K562 (cell line): Measurements from ENCODE around the gene PIK3C2B. TPM values are rescaled to one million over a fixed set of nuclear protein-coding genes. Genes with fewer than 3 reads are reported as not detected.

Experiments
- ATAC-seq: fragments of 200-7000 bp; cut with Tn5 transposase; 3 replicates; pipeline ENCODE4 v1.9.1; 2020; ENCODE audit warnings: moderate library complexity
- BruUV-seq: library from RNA; stranded (reverse); fragments of 400-500 nt; replicated peaks from 2 replicates; lab custom pipeline; 2021; lab: Mats Ljungman, UMichigan
- CTCF ChIA-PET: fragments of 300-600 bp; formaldehyde crosslinking; extraction: SDS; loops from one replicate; lab custom pipeline; 2021; ENCODE audit warnings: low intra/inter-chr PET ratio; lab: Yijun Ruan, JAX
- POLR2A ChIA-PET: fragments of 300-600, 350-650 bp; sonication (Branson Sonifier 250); formaldehyde crosslinking; extraction: SDS; loops from one replicate; lab custom pipeline; 2021; ENCODE audit warnings: antibody characterized with exemption, inconsistent platforms; lab: Yijun Ruan, JAX
- DNase-seq, 4 experiments: peaks; one replicate each; pipeline versions ENCODE4 v3.0.0 to v3.0.0-alpha.2; 2011 to 2018; ENCODE audit warnings: low spot score in 3 of 4, mixed read lengths in 3 of 4; ENCODE audit errors: extremely low read depth in 1 of 4
- FAIRE-seq: peaks from 2 replicates; lab custom pipeline; 2011; peaks lifted over from hg19 to GRCh38; lab: Jason Lieb, UNC
- H2AFZ ChIP-seq: 2 replicates; pipeline ENCODE4 v1.6.0; 2011; ENCODE audit warnings: low read depth, low read length, control low read depth, inconsistent platforms
- H3K27ac ChIP-seq: fragments of 200-600 bp; 3 replicates; pipeline ENCODE4 v1.8.0; 2011; ENCODE audit warnings: low read depth, mild to moderate bottlenecking, control low read depth, inconsistent platforms, low read length, moderate library complexity, mixed read lengths; ENCODE audit errors: extremely low read depth
- H3K27me3 ChIP-seq, 2 experiments: fragments of 300-600 bp in 1 of 2; 2 replicates in 1 of 2; 3 replicates in 1 of 2; pipeline versions ENCODE4 v1.6.0 to v1.8.0; 2011; ENCODE audit warnings: inconsistent platforms in 2 of 2, low read length in 2 of 2, mild to moderate bottlenecking in 1 of 2, mixed read lengths in 1 of 2, moderate library complexity in 1 of 2; ENCODE audit not compliant: control insufficient read depth in 2 of 2, insufficient read depth in 2 of 2
- H3K36me3 ChIP-seq: fragments of 300-600 bp; 3 replicates; pipeline ENCODE4 v1.8.0; 2011; ENCODE audit warnings: mild to moderate bottlenecking, low read length, inconsistent platforms; ENCODE audit not compliant: control insufficient read depth, insufficient read depth
- H3K4me1 ChIP-seq, 2 experiments: fragments of 200-600 bp in 1 of 2; replicated peaks in 1 of 2; 2 replicates in 1 of 2; 3 replicates in 1 of 2; pipeline versions ENCODE4 v1.5.1 to v1.8.0; 2011; ENCODE audit warnings: inconsistent platforms in 2 of 2, low read length in 2 of 2, mild to moderate bottlenecking in 1 of 2, mixed read lengths in 1 of 2, moderate library complexity in 1 of 2; ENCODE audit not compliant: control insufficient read depth in 2 of 2, insufficient read depth in 2 of 2
- H3K4me2 ChIP-seq: 2 replicates; pipeline ENCODE4 v1.6.1; 2011; ENCODE audit warnings: low read length, control low read depth, inconsistent platforms, mixed read lengths; ENCODE audit not compliant: insufficient read depth
- H3K4me3 ChIP-seq: fragments of 200-600 bp; sonication (generic), shearing (Covaris generic); 2 replicates; pipeline ENCODE4 v1.5.1; 2016; ENCODE audit warnings: control low read depth, inconsistent platforms
- H3K79me2 ChIP-seq: fragments of 200-600 bp; 3 replicates; pipeline ENCODE4 v1.8.0; 2011; ENCODE audit warnings: low read length, inconsistent platforms; ENCODE audit not compliant: control insufficient read depth, insufficient read depth
- H3K9ac ChIP-seq, 2 experiments: 2 replicates each; pipeline versions ENCODE4 v1.6.0 to v1.6.1; 2011; ENCODE audit warnings: low read depth in 2 of 2, low read length in 2 of 2, control low read depth in 1 of 2, inconsistent platforms in 1 of 2, mild to moderate bottlenecking in 1 of 2, mixed read lengths in 1 of 2; ENCODE audit not compliant: insufficient read depth in 1 of 2
- H3K9me1 ChIP-seq: one replicate; pipeline ENCODE4 v1.6.0; 2011; ENCODE audit warnings: inconsistent platforms, mild to moderate bottlenecking, low read length, moderate library complexity; ENCODE audit not compliant: control insufficient read depth, insufficient read depth
- H3K9me3 ChIP-seq: replicated peaks from 2 replicates; pipeline ENCODE4 v1.5.1; 2011; ENCODE audit warnings: low read depth, low read length, inconsistent platforms; ENCODE audit not compliant: control insufficient read depth, insufficient read depth
- H4K20me1 ChIP-seq: replicated peaks from 2 replicates; pipeline ENCODE4 v1.6.1; 2011; ENCODE audit warnings: low read length, inconsistent platforms, mixed read lengths; ENCODE audit not compliant: control insufficient read depth, insufficient read depth
- BCLAF1 ChIP-seq, 2 experiments: fragments of 450-650 bp in 1 of 2; IDR thresholded peaks; 2 replicates each; pipeline ENCODE4 v1.6.1; 2011 to 2017; ENCODE audit warnings: low read depth in 2 of 2, antibody characterized with exemption in 1 of 2, borderline replicate concordance in 1 of 2, low read length in 1 of 2, mild to moderate bottlenecking in 1 of 2, mixed read lengths in 1 of 2; ENCODE audit not compliant: control insufficient read depth in 1 of 2
- CTBP1 ChIP-seq: fragments of 450-650 bp; IDR thresholded peaks from 2 replicates; pipeline ENCODE4 v1.6.1; 2016; ENCODE audit warnings: borderline replicate concordance
- GTF2F1 ChIP-seq: IDR thresholded peaks from 2 replicates; pipeline ENCODE4 v1.6.1; 2011; ENCODE audit warnings: low read depth, low read length, improper control_type of control experiment
- HDAC2 ChIP-seq: fragments of 450-650 bp; IDR thresholded peaks from 2 replicates; pipeline ENCODE4 v1.6.1; 2016; ENCODE audit warnings: mild to moderate bottlenecking
- KLF1 ChIP-seq: fragments of 450-650 bp; IDR thresholded peaks from 2 replicates; pipeline ENCODE4 v1.6.1; 2016; ENCODE audit warnings: missing genetic modification characterization, missing compliant biosample characterization
- NFE2 ChIP-seq: IDR thresholded peaks from 2 replicates; pipeline ENCODE4 v1.6.1; 2014; ENCODE audit warnings: antibody characterized with exemption, low read depth
- TAF9B ChIP-seq: fragments of 450-650 bp; IDR thresholded peaks from 2 replicates; pipeline ENCODE4 v1.6.1; 2018; ENCODE audit warnings: mild to moderate bottlenecking; ENCODE audit not compliant: partially characterized antibody
- ZNF224 ChIP-seq: sonication (generic); formaldehyde crosslinking; IDR thresholded peaks from 2 replicates; pipeline ENCODE4 v1.8.0; 2022; ENCODE audit warnings: mild to moderate bottlenecking, missing genetic modification reagents
- ZNF431 ChIP-seq: sonication (generic); formaldehyde crosslinking; IDR thresholded peaks from 2 replicates; pipeline ENCODE4 v1.8.0; 2022; ENCODE audit warnings: mild to moderate bottlenecking, missing genetic modification reagents
- WGBS: fragments of 100-300 bp; shearing (Covaris generic); methylation state at CpG from one replicate; pipeline ENCODE4 v1.1.6; 2016; ENCODE audit warnings: low coverage, mixed read lengths; ENCODE audit not compliant: insufficient coverage; ENCODE audit errors: missing lambda C conversion rate; 5-methylcytosine and 5-hydroxymethylcytosine counted together
- in situ Hi-C: fragments of 300-500 bp; cut with MboI; formaldehyde crosslinking; loops from 4 replicates; pipeline ENCODE4 v1.15.0; 2018; ENCODE audit warnings: inconsistent platforms, mixed read lengths
- intact Hi-C: fragments of 100-400 bp; cut with micrococcal nuclease; formaldehyde crosslinking; loops from 2 replicates; pipeline ENCODE4 v1.14.2; 2022
- polyA plus RNA-seq, 8 experiments: library from polyadenylated mRNA; depleted of rRNA in 4 of 8; stranded (reverse) in 5 of 8; unstranded in 3 of 8; fragments of >200 nt; fragmentation: Nextera tagmentation in 2 of 8; fragmentation: Illumina TruSeq in 1 of 8; extraction: Ambion mirVana in 2 of 8; extraction: Trizol in 1 of 8; gene quantifications; 2 replicates each; pipeline versions ENCODE4 v1.2.1 to v1.2.3, GENCODE V29; 2011 to 2014; ENCODE audit warnings: inconsistent platforms in 1 of 8, missing spikeins in 1 of 8
- total RNA-seq, 7 experiments: library from RNA; depleted of rRNA in 6 of 7; stranded (reverse); fragments of >200 nt in 6 of 7; fragmentation: Illumina TruSeq in 2 of 7; extraction: Trizol in 2 of 7; gene quantifications; 2 replicates each; pipeline versions ENCODE4 v1.2.1 to v1.2.3, GENCODE V29; 2011 to 2021; ENCODE audit warnings: low replicate concordance in 1 of 7
- TF ChIP-seq, protein P1 (sequence below): fragments of 450-650 bp; IDR thresholded peaks from 2 replicates; pipeline ENCODE4 v1.6.1; 2018; ENCODE audit not compliant: partially characterized antibody
- TF ChIP-seq, protein P2 (sequence below), 2 experiments: fragments of 150-350 bp in 1 of 2; IDR thresholded peaks; 2 replicates each; pipeline ENCODE4 v1.6.1; 2012 to 2016; ENCODE audit warnings: low read depth in 2 of 2, low read length in 2 of 2, mild to moderate bottlenecking in 1 of 2, moderate library complexity in 1 of 2

PIK3C2B gene
- total and polyA plus RNA-seq, 9 of the 15 experiments (the other 6 are each of a cell fraction or from before 2014, with no cell fraction given), result 0.10 to 2.9 (median 0.72) TPM

DNA sequence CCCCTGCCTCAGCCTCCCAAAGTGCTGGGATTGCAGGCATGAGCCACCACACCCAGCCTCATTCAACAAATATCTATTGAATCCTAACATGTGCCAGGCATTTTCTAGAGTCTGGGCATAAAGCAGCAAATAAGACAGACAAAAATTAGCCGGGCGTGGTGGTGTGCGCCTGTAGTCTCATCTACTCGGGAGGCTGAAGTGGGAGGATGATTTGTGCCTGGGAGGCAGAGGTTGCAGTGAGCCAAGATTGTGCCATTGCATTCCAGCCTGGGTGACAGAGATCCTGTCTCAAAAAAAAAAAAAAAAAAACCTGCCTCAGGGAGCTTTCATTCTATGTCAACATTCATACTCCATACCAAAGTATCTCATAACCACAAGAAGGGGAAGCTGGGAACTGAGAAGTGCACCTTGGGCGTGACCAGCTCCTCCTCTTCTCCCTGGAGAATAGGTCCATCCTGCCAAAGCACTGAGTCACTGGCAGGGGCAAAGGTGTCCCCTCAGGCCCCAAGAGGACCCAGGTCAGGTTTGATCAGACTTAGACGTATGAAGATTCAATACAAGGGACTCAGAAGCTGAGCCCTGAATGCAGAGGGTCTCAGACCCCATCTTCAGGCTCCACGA, 46.2 kb downstream of the PIK3C2B start:
- in situ Hi-C loops, result loop anchor here (5.0 kb wide), 1 partner anchor 54 kb away; no protein-coding TSS in a partner anchor
- Histone ChIP-seq H3K9me3 (no peaks in the 10 kb centered on the region), H3K9ac (no peak overlapping the region), H2AFZ (no peak overlapping the region), H3K4me1 (peaks cover 0 to 4% of the 10 kb centered on the region in 2 experiments; a peak in 1 of 5 replicates), H3K36me3 (no peaks in the 10 kb centered on the region; the same call in 2 of the 3 replicates), H3K27me3 (peaks cover 17 to 53% of the 10 kb centered on the region in 2 experiments), H4K20me1 (0 out of 2 replicates have a peak, but pooled peaks cover 6% of the 10 kb centered on the region), H3K9me1 (no peaks in the 10 kb centered on the region), H3K79me2 (no peaks in the 10 kb centered on the region), H3K4me3 (no peak overlapping the region), H3K27ac (no peak overlapping the region), H3K4me2 (no peak overlapping the region)
- ChIA-PET POLR2A (interaction anchor here (0.5 to 1.5 kb wide), 8 partner anchors 10 to 545 kb away, joined by 3 to 5 read pairs (median 3); no protein-coding TSS in a partner anchor), CTCF (interaction anchor here (0.7 kb wide), 1 partner anchor 204 kb away, joined by 4 read pairs; no protein-coding TSS in a partner anchor)
- FAIRE-seq, result no peak
- intact Hi-C loops, result no loop called here
- no peak for ATAC-seq
- no peak for DNase-seq
- WGBS, result 8% methylated on average over 7 of the region's 7 CpGs
- BruUV-seq, result no TSS peak
- TF ChIP-seq TAF9B (no peak), ZNF431 (CRISPR knock-in tag) (no peak), GTF2F1 (no peak), BCLAF1 (IDR thresholded peaks at IDR 0.05; ENCODE audit: borderline replicate concordance in 1 of 2, control insufficient read depth in 1 of 2, low read depth in 2 of 2, low read length in 1 of 2) (no peak), KLF1 (tag) (no peak), NFE2 (no peak), ZNF224 (no peak), CTBP1 (0 out of 2 replicates have a peak, but pooled peaks have one; percentile 31), HDAC2 (no peak)
- TF ChIP-seq, protein P1, sequence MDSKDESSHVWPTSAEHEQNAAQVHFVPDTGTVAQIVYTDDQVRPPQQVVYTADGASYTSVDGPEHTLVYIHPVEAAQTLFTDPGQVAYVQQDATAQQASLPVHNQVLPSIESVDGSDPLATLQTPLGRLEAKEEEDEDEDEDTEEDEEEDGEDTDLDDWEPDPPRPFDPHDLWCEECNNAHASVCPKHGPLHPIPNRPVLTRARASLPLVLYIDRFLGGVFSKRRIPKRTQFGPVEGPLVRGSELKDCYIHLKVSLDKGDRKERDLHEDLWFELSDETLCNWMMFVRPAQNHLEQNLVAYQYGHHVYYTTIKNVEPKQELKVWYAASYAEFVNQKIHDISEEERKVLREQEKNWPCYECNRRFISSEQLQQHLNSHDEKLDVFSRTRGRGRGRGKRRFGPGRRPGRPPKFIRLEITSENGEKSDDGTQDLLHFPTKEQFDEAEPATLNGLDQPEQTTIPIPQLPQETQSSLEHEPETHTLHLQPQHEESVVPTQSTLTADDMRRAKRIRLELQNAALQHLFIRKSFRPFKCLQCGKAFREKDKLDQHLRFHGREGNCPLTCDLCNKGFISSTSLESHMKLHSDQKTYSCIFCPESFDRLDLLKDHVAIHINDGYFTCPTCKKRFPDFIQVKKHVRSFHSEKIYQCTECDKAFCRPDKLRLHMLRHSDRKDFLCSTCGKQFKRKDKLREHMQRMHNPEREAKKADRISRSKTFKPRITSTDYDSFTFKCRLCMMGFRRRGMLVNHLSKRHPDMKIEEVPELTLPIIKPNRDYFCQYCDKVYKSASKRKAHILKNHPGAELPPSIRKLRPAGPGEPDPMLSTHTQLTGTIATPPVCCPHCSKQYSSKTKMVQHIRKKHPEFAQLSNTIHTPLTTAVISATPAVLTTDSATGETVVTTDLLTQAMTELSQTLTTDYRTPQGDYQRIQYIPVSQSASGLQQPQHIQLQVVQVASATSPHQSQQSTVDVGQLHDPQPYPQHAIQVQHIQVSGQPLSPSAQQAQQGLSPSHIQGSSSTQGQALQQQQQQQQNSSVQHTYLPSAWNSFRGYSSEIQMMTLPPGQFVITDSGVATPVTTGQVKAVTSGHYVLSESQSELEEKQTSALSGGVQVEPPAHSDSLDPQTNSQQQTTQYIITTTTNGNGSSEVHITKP, result peak; percentile 42
- TF ChIP-seq, protein P2, sequence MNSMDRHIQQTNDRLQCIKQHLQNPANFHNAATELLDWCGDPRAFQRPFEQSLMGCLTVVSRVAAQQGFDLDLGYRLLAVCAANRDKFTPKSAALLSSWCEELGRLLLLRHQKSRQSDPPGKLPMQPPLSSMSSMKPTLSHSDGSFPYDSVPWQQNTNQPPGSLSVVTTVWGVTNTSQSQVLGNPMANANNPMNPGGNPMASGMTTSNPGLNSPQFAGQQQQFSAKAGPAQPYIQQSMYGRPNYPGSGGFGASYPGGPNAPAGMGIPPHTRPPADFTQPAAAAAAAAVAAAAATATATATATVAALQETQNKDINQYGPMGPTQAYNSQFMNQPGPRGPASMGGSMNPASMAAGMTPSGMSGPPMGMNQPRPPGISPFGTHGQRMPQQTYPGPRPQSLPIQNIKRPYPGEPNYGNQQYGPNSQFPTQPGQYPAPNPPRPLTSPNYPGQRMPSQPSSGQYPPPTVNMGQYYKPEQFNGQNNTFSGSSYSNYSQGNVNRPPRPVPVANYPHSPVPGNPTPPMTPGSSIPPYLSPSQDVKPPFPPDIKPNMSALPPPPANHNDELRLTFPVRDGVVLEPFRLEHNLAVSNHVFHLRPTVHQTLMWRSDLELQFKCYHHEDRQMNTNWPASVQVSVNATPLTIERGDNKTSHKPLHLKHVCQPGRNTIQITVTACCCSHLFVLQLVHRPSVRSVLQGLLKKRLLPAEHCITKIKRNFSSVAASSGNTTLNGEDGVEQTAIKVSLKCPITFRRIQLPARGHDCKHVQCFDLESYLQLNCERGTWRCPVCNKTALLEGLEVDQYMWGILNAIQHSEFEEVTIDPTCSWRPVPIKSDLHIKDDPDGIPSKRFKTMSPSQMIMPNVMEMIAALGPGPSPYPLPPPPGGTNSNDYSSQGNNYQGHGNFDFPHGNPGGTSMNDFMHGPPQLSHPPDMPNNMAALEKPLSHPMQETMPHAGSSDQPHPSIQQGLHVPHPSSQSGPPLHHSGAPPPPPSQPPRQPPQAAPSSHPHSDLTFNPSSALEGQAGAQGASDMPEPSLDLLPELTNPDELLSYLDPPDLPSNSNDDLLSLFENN (IDR thresholded peaks at IDR 0.05; ENCODE audit: low read depth in 2 of 2, low read length in 2 of 2), result no peak
